NCI-H226 (cell line): ENCODE measurements around the gene FLNB.
"Not testable (repeated sequence)": the region's sequence is repeated elsewhere in the genome, so short reads cannot be mapped to it uniquely, and the experiment has no call there.

Experiments used
- DNase-seq: peaks from one replicate; pipeline ENCODE4 v3.0.0-alpha.2; 2015

Gene FLNB

DNA sequence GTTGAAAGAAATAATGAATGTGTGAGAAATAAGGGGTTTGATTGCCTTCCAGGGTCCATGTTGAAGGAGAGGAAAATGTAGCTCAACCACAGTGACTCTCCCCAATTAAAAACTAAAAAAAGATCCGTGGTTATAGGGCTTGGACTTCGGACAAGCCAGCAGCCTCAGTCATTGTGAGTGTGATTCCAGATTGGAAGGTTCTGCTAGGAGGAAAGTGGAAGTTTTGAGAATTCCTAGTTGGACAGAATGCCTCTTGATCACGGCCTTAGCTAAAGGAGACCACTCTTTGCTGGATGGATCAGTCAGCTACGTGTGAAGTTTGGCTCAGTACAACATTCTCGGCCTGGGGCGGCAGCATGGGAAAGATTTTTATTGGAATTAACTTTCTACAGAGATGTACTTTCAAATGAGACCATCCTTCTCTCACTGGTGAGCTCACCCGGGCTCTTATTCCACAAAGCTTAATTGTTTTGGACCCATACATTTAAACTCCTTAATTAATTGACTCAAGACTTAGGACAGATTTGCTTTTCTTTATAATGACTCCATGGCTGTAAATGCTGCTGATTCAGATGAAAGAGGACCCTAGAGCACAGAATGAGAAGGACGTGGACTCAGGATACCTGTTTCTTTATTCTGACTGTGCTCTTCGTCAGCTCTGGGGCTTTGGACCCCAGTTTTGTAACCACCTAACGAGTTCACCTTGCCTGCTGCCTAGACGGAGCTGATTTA is 27.5 kb downstream of the FLNB start:
- no peak for DNase-seq

DNA sequence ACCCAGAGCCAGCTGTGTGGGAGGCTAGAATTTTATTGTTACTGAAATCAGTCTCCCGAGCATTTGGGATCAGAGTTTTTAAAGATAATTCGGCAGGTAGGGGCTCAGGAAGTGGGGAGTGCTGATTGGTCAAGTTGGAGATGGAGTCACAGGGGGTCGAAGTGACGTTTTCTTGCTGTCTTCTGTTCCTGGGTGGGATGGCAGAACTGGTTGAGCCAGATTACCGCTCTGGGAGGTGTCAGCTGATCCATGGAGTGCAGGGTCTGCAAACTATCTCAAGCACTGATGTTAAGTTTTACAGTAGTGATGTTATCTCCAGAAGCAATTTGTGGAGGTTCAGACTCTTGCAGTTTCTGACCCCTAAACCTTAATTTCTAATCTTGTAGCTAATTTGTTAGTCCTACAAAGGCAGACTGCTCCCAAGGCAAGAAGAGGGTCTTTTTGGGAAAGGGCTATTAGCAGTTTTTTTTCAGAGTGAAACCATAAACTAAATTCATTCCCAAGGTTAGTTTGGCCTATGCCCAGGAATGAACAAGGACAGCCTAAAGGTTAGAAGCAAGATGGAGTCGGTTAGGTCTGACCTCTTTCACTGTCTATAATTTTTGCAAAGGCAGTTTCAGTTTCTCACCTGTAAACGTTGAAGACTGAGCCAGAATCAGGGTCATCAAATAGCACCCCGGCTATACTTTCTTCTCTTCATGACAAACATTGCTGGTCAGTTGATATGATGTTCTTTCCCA is 28.2 kb downstream of the FLNB start:
- no peak for DNase-seq

DNA sequence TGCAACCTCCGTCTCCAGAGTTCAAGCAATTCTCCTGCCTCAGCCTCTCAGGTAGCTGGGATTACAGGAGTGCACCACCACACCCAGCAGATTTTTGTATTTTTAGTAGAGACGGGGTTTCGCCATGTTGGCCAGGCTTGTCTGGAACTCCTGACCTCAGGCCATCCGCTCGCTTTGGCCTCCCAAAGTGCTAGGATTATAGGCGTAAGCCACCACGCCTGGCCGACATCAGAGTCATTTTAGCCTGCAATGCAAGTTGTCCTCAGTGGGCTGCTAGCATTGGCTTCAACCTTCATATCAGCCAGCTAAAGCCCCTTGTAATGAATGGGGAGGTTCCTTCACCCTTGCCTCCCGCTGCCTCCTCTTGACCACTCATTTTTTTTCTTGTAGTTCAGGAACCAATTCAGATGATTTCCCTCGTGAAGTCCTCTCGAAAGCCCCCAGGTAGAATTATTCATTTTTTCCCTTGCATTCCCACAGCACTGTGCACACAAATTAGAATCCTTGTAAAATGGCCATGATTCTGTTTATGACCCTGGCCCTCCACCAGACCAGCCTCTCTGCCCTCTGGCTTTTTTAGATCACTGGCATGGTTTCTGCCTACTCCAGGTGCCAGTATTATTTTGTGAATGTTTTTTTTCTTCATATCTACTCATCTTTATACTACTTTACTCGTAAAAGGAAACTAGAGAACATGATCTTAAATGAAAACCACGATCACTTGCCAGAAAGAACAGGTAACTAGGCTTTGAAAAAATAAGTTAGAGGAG is 29.1 kb downstream of the FLNB start:
- no peak for DNase-seq

DNA sequence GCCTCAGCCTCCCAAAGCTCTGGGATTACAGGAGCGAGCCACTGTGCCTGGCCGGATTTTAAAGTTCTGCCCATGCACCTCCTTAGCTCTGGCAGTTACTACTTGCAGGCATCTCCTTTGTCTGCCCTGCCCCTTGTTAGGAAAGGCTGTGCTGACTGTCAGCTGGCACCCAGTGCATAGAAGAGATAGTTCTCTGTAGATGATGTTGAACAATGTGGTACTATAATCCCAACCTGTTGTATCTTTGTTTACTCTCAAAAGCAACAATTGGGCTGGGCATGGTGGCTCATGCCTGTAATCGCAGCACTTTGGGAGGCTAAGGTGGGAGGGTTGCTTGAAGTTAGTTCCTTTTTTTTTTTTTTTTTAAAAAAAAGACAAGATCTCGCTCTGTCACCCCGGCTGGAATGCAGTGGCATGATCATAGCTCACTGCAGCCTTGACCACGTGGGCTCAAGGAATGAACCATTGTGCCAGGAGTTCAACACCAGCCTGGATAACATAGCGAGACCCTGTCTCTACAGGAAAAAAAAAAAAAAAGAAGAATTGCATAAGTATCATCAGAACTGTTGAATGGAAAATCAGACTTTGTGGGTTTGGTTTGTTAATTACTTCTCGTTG is 30.6 kb downstream of the FLNB start:
- DNase-seq = no peak

DNA sequence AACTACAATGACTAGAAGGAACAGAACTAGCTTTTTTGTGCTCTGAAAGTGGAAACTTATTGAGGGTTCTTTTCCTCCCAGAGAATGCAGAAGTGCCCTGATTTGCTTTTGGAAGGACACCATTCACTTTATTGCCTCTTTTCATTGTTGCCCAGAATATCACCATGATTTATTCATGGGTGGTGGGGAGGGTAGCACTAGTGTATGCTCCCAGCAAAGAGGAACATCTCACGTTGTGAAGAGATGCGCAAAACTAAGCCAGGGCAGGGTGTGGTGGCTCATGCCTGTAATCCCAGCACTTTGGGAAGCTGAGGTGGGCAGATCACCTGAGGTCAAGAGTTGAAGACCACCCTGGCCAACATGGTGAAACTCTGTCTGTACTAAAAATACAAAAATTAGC is 31.4 kb downstream of the FLNB start:
- DNase-seq = no peak

DNA sequence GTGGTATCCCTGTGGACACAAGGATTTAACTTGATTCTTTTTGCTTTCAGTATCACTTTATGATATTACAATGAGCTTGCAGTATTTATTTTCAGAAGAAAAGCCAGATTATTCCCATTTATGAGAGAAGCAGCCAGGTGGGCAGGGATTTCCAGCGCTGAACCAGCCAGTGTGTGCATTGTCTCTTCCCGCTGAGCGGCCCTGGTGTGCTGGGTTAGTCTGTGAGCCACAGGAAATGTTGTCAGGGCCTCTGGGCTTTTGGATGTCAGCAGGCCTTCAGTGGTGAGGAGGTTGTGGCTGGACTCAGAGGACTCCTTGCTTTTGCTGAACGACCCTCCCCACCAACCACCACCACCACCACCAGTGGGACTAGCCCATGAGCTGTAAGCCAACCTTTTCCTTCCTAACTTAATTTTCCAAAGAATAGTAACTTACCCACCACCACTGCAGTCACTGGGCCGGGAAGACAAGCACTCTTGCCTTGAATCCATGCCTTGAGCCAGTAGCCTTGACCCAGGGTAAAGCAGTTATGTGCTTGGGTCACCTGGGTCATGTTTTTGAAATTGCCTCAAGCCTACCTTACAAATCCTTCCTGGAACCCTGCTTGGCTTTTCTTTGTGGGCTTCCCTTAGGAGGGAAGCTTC is 33.1 kb downstream of the FLNB start:
- no peak for DNase-seq

DNA sequence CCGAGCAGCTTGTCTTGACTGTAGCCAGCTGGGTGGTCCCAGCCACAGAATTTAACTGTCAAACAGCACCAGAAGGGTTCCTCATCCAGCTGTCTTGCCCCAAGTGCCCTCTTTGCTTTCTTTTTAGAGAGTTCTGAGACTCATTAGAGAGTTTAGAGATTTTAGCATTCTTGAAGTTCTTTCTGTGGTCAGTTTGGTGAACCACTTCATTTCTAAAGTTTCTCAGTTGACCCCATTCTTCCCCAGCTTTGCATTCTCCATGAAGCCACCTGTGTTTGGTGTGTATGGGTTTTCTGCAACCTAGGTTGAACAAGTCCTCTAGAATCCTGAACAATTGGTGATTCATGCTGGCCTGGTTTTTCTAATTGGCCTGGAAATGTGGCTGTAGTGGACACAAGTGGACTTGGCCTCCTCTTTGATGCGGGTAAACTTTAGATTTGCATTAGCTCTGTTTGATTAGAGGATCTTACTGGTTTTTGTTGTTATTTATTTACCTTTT is 33.7 kb downstream of the FLNB start:
- DNase-seq = no peak

DNA sequence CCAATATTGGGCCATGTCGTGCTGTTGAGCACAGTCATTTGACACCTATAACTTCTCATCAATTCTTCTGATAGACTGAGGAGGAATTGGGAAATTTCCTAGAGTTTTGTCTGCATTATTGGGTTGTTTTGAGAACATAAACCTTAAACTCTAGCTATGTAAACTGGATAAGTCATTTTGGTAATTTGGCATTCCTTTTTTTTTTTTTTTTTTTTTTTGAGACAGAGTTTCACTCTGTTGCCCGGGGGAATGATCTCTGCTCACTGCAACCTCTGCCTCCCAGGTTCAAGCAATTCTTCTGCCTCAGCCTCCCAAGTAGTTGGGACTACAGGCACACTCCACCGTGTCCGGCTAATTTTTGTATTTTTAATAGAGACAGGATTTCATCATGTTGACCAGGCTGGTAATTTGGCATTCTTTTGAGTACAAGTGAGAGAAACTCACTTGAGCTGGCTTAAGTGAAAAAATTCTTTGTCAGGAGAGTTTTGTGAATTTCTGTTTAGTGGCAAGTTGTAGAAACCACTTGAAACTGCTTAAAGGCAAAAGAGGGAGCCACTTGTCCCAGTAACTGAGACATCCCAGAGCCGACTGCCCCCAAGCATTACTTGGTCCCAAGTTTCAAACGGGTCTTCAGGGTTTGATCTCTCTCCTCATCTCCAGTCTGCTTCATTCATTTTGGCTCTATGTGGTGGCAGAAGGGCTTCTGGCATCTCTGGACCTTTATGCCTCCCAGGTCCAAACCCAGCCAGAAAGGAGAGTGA is 34.9 kb downstream of the FLNB start:
- DNase-seq = no peak

DNA sequence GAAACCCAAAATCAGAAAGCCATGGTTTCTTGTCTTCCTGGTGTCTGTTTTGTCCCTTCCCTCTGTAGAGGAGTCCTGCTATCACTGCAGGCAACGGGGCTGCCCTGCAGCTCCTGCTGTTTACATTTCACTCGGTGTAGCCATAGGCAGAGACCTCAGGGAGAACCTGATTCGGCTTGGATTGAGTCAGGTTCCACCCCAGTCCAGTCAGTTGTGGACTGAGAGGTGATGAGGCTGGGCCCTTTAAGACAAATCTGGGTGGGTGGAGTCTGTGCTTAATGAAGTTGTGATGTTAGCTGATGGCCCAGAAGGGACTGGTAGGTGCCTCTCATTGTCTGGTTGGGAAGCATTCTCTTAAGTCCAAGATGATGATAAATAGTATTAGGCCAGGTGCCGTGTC is 35.7 kb downstream of the FLNB start:
- DNase-seq = no peak

DNA sequence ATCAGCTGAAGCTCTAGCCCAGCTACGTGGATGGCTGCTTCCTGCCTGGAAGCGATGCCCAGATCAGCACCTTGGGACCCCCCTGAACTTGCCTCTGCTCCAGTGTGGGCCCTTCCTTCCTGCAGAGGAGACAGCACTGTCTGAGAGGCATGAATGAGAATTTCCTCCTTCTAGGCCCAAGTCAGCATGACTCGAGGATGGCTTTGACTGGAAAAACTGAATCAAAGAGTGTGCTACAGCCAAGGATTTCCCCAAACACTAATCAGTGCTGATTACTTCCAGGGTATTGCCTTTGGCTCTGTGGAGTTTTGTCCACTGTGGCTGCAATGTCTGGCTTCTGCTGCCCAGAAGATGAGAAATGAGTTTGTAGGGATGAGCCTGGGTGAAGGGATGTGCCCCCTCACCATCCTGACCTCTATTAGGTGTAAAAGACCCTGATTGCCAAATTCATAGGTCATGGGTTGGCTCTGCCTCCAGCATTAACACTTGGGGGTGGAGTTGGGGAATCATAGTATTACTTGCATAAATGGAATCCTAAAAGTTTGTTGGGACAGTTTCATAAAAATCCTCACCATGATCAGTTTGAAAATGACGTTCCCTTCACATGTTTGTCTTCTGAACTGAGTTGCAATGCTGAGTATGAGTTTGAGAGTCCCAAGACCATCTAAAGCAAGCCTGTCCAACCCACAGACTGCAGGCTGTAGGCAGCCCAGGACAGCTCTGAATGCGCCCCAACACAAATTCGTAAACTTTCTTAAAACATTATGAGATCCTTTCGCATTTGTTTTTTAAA is 36.7 kb downstream of the FLNB start:
- DNase-seq = no peak

DNA sequence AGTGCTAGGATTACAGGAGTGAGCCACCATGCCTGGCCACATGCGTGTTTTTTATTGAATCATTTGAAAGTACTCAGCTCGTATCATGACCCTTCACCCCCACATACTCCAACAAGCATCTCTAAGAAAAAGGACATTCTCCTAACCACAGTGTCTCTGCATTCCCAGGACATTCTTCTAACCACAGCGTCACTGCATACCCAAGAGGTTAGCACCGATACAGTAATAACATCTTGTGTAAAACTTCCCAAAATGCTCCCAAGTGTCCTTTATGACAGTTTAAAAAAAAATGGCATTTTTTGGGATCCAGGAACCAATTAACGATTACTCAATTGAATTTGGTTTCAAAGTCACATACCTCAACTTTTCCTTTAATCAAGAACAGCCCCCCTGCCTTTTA is 39.6 kb downstream of the FLNB start:
- DNase-seq = no peak

DNA sequence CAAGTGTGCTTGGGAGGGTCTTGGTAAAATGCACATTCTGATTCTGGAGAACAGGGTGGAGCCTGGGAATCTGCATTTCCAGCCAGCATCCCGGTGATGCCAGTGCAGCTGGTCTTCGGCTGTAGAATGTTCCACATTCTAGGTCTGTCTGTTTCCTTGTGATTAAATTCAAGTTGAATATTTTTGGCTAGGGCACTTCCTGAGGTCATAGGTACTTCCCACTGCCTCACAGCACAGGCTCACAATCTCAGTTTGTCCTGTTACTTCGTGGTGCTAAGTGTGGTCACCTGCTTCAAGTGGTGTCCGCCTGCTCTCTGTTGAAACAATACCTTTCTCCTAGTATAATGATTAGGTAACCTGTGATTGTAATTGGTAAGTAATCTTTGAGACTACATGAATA is 40.1 kb downstream of the FLNB start:
- DNase-seq = no peak

DNA sequence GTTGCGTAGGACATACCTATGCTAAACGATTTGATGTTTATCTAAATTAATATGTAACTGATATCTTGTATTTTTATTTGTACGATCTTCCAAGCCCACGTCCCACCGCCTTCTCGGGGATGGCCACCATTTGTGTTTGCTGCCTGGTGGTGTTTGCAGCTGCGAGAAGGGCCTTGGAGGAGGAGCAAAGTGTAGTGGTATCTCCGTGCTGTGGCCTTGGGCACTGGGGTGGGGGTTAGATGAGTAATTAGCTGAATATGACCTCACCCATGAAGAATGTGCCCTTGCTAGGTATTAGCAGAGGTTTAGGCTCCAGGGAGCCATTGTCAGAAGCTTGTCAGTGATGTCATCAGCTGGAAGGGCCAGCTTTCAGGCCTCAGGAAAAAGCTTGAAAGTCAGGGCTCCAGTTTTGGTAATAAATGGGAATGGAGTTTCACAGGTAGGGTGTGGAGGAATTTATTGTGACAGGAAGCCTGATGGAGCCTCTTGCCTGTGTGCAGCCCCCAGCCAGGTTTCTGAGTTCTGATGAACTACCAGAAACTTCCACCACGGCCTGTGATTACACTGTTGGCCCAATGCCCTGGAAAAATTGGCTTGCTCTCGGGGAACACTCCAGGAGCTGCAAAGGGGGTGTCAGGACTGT is 41.0 kb downstream of the FLNB start:
- peak; percentile 97 for DNase-seq

DNA sequence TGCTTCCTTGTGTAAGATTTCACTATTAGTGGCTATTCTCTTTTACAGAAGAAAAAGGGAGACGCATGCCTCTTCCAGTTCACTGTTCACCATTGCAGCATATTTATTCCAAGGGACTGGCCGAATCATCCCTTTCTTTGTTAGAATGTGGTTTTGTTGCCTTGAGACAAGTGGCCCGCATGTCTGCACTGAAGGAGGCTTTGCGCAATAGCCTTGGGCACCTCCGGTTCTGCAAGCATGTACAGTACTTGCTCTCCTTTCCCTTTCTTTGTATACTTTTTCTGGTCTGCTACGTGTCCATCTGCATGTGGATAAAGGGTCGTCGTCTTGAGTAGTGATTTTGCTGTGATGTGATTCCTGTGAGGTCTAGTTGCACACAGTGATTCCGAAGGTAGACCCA is 43.0 kb downstream of the FLNB start:
- DNase-seq = peak; percentile 74

DNA sequence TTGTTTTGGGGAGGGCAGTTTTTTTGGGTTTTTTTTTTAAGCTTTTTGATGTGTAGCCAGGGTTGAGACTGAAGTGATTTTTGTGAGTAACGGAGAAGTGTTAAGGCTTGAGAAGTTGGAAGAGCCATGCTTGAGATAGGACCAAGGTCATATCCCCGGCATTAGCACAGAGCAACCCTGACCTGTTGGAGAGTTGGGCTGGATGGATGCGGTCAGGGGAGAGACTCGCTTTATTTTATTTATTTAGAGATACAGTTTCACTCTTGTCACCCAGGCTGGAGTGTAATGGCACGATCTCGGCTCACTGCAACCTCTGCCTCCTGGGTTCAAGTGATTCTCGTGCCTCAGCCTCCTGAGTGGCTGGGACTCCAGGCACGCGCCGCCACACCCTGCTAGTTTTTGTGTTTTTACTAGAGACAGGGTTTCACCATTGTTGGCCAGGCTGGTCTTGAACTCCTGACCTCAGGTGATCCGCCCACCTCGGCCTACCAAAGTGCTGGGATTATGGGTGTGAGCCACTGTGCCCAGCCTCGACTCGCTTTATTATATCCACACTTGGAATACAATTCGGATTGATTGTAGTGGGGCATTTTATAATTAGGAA is 43.5 kb downstream of the FLNB start:
- not testable (repeated sequence) for DNase-seq

DNA sequence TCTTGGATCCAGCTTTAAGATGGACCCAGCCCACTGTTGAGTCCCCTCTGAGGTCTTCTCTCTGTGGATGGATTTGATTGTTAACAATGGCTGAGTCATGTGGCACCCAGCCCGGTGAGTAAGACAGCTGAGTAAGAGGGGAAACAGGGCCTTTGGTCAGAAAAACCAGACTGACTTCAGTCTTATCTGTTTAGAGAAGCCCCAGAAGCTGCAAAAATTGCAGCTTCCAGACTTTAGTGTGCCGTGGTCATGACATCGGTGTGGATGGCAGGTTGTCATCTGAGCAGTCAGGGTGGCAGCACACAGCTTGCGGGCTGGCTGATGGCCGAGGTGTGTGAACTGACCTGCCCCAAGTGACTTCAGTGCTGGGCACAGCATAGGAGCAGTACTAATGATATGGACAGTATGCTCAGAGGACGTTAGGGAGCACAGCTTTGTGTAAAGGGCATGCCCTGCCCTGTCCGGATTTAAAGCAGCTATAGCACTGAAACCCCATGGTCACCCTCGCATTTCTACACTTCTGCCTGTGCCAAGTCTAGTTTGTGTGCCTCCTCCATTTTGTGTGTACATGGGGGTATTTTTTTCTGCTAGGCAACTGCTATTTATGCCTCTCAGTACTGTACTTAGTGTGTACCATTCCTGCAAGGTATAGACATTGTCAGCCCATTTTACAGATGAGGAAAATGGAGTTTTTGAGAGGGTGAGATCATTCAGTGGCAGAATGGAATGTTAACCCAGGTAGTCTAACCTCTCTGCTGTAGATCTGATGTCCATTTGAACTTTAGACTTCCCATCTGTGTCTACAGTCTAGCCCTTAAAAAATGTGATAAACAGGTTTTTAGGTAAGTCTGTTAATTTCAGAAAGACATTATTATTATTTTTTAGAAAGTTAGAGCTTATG is 44.4 kb downstream of the FLNB start:
- peak; percentile 92 for DNase-seq

DNA sequence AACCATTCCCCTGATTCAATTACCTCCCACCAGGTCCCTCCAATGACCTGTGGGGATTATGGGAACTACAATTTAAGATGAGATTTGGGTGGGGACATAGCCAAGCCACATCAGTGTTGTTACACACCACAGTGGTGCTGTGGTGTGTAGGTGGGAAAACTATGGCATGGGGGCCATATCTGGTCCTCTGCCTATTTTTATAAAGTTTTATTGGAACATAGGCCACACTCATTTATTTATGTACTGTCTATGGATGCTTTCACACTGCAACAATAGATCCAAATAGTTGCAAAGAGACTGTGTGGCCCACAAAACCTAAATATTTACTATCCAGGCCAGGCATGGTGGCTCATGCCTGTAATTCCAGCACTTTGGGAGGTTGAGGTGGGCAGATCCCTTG is 46.4 kb downstream of the FLNB start:
- no peak for DNase-seq

DNA sequence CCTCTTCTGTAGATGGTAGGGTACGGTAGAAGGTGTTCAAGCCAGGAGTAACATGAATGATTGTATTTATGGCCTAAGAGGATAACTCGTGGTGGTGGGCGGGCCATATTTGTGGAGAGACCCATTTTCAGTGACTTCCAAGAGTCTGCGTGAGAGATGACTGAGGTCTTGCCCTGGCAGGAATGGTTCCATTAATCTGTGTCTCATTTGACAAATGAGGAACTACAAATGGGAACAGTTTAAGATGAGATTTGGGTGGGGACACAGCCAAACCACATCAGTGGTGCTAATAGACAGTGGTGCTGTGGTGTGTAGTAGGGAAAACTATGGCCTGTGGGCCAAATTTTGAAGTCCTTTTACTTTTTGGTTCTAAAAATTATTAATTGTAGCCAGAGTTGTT is 47.1 kb downstream of the FLNB start:
- no peak for DNase-seq

DNA sequence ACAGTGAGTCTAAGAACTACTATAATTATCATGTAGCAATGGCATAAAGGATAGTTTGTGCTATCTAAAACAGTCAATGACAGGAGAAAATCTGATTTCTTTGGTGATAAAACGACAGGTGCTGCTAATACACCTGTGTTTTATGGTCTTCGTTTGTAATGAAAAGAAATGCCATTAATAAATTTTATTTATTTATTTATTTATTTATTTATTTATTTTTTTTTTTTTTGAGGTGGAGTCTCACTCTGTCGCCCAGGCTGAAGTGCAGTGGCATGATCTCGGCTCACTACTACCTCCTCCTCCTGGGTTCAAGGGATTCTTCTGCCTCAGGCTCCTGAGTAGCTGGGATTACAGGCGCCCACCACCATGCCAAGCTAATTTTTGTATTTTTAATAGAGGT is 47.7 kb downstream of the FLNB start:
- not testable (repeated sequence) for DNase-seq
